ENCODE results near the gene KCNJ18. TPM values are rescaled to one million over a fixed set of nuclear protein-coding genes. Genes with fewer than 3 reads are reported as not detected.
"Not testable (repeated sequence)": the region's sequence is repeated elsewhere in the genome, so short reads cannot be mapped to it uniquely, and the experiment has no call there.

KCNJ18 gene
- total RNA-seq (2021; ENCODE audit: unreplicated experiment) (not detected), Bru-seq, nascent RNA (not detected), BruChase-seq, experiment 1, labeled RNA remaining after a 2-hour chase (not detected), BruChase-seq, experiment 2, labeled RNA remaining after a 6-hour chase (not detected)
- polyA plus RNA-seq (2012; ENCODE audit: insufficient read length), result 0.10 TPM
- long read RNA-seq, result 0 reads

DNA sequence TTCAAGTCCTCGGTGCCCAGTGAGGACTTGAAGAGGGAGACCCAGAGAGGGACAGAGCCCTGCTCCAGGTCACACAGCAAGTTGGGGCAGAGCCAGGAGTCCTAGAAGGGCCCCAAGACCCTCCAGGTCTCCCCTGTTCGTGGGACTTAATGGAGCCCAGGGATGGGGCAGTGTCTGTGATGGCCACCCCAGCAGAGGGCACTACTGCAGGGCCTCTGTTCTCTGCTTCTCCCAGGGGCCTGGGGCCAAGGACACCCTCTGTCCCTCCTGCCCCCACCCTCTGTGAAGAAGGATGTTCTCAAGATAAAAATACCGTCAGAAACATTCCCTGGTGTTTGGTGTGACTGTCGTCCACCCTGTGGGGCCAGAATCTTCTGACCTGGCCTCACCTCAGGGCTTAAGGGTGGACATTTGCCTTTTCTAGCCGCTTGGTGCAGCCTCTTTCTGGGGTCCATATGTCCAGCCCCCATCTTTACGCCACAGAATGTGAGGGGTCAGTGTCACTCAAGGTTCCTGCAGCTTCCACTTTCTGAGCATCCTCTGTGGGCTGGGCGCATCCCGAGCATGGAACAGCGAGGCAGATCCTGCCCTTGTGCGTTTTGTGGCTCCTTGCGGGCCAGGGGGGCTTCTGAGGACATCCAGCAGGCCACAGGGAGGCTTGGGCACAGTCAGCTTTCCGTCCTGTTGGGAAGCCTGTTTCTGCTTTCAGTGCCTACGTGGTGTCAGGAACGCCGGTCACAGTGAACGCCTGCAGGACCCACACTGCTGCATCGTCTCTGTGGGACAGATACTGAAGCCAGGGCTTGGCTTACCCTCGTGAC lies at the start of gene KCNJ18:
TSS of gene KCNJ18 (plus strand) at position 641 of the 821 bp plus-strand sequence. CDS start 10,264 bp downstream, outside the sequence.
- H3K4me3 ChIP-seq (ENCODE audit: low read depth in 2 of 2, low read length in 2 of 2); POLR2A ChIA-PET; in situ Hi-C loops (cut with HindIII; ENCODE audit: low pct_unique_long_range_greater_than_20kb, low sequenced_read_pairs); ATAC-seq; H3K27ac ChIP-seq (ENCODE audit: low read length); intact Hi-C loops (cut with micrococcal nuclease; ENCODE audit: unreplicated experiment); BruUV-seq (replicated peaks); H3K27me3 ChIP-seq (ENCODE audit: control insufficient read depth, insufficient read depth, low read length); DNase-seq (ENCODE audit: low read depth, low spot score); H3K4me1 ChIP-seq (ENCODE audit: control insufficient read depth, insufficient read depth, low read length); CTCF ChIA-PET; H3K36me3 ChIP-seq (ENCODE audit: control insufficient read depth, insufficient read depth, low read length); H3K9me3 ChIP-seq (ENCODE audit: control insufficient read depth, insufficient read depth, low read depth, low read length): not testable (repeated sequence)

- H3K36me3 ChIP-seq (ENCODE audit: control insufficient read depth, insufficient read depth, low read length); H3K4me1 ChIP-seq (ENCODE audit: control insufficient read depth, insufficient read depth, low read length); BruUV-seq (replicated peaks); DNase-seq (ENCODE audit: low read depth, low spot score); in situ Hi-C loops (cut with HindIII; ENCODE audit: low pct_unique_long_range_greater_than_20kb, low sequenced_read_pairs); H3K9me3 ChIP-seq (ENCODE audit: control insufficient read depth, insufficient read depth, low read depth, low read length); H3K27ac ChIP-seq (ENCODE audit: low read length); POLR2A ChIA-PET; CTCF ChIA-PET; ATAC-seq; H3K4me3 ChIP-seq (ENCODE audit: low read depth in 2 of 2, low read length in 2 of 2); intact Hi-C loops (cut with micrococcal nuclease; ENCODE audit: unreplicated experiment); H3K27me3 ChIP-seq (ENCODE audit: control insufficient read depth, insufficient read depth, low read length): not testable (repeated sequence)
Measured at GRCh38 chr17:21648125-21648524, 44.2 kb upstream of the KCNJ18 start.

DNA sequence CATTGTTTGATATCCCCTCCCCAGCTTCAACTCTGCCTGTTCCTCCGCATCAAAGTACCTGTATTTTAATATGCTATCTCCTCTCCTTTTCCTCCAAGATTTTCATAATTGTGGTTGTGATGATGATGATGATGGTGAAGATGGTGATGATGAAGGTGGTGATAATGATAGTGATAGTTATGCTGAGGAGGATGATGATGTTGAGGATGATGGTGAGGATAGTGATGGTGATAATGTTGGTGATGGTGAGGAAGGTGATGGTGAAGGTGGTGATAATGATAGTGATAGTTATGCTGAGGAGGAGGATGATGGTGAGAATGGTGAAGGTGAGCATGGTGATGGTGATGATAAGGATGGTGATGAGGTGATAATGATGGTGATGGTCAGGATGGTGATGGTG lies 42.3 kb upstream of the KCNJ18 start:
- CTCF ChIA-PET; POLR2A ChIA-PET; ATAC-seq; DNase-seq (ENCODE audit: low read depth, low spot score); H3K4me3 ChIP-seq (ENCODE audit: low read depth in 2 of 2, low read length in 2 of 2); H3K9me3 ChIP-seq (ENCODE audit: control insufficient read depth, insufficient read depth, low read depth, low read length); H3K27me3 ChIP-seq (ENCODE audit: control insufficient read depth, insufficient read depth, low read length); H3K36me3 ChIP-seq (ENCODE audit: control insufficient read depth, insufficient read depth, low read length); H3K27ac ChIP-seq (ENCODE audit: low read length); H3K4me1 ChIP-seq (ENCODE audit: control insufficient read depth, insufficient read depth, low read length); intact Hi-C loops (cut with micrococcal nuclease; ENCODE audit: unreplicated experiment); in situ Hi-C loops (cut with HindIII; ENCODE audit: low pct_unique_long_range_greater_than_20kb, low sequenced_read_pairs); BruUV-seq (replicated peaks): not testable (repeated sequence)

DNA sequence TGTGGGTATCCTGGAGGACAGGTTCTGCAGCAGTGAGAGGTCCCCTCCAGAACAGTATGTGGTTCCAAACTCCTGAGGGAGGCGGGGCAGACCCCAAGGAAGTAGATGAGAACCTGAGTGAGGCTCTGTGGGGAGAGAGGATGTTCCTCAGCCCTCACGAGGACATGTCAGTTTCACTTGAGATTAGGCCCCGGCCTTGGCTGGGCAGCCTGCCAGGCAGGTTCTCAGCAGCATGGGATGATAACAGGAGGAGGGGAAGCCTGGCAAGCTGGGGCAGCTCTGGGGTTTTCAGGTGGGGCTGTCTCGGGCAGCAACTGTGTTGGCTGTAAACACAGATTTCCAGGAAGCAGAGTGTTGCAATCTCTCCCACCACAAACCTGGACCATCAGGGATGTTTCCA lies 40.3 kb upstream of the KCNJ18 start:
- H3K27ac ChIP-seq (ENCODE audit: low read length); H3K4me3 ChIP-seq (ENCODE audit: low read depth in 2 of 2, low read length in 2 of 2); H3K4me1 ChIP-seq (ENCODE audit: control insufficient read depth, insufficient read depth, low read length); H3K36me3 ChIP-seq (ENCODE audit: control insufficient read depth, insufficient read depth, low read length); ATAC-seq; DNase-seq (ENCODE audit: low read depth, low spot score); POLR2A ChIA-PET; H3K9me3 ChIP-seq (ENCODE audit: control insufficient read depth, insufficient read depth, low read depth, low read length); intact Hi-C loops (cut with micrococcal nuclease; ENCODE audit: unreplicated experiment); BruUV-seq (replicated peaks); in situ Hi-C loops (cut with HindIII; ENCODE audit: low pct_unique_long_range_greater_than_20kb, low sequenced_read_pairs); H3K27me3 ChIP-seq (ENCODE audit: control insufficient read depth, insufficient read depth, low read length); CTCF ChIA-PET: not testable (repeated sequence)

DNA sequence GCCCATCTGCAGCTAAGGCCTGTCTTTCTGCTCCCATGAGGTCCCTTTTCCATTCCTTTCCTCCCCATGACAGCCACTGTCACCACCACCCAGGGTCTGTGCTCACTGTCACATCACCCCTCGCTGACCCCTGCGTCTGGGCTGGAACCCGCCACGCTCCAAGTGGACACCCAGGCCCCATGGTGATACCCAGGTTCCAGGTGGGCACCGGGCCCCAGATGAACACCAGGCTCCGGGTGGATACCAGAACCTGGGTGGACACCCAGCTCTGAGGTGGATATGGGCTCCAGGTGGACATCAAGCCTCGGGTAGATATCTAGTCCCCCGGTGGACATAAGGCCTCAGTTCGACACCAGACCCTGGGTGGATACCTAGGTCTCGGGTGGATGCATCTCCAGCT lies 39.1 kb upstream of the KCNJ18 start:
- BruUV-seq (replicated peaks); ATAC-seq; H3K36me3 ChIP-seq (ENCODE audit: control insufficient read depth, insufficient read depth, low read length); H3K27me3 ChIP-seq (ENCODE audit: control insufficient read depth, insufficient read depth, low read length); CTCF ChIA-PET; H3K4me3 ChIP-seq (ENCODE audit: low read depth in 2 of 2, low read length in 2 of 2); H3K27ac ChIP-seq (ENCODE audit: low read length); intact Hi-C loops (cut with micrococcal nuclease; ENCODE audit: unreplicated experiment); H3K9me3 ChIP-seq (ENCODE audit: control insufficient read depth, insufficient read depth, low read depth, low read length); DNase-seq (ENCODE audit: low read depth, low spot score); H3K4me1 ChIP-seq (ENCODE audit: control insufficient read depth, insufficient read depth, low read length); in situ Hi-C loops (cut with HindIII; ENCODE audit: low pct_unique_long_range_greater_than_20kb, low sequenced_read_pairs): not testable (repeated sequence)
- POLR2A ChIA-PET, result interaction anchor here (0.5 kb wide), 1 partner anchor 942 kb away, joined by 4 read pairs; no protein-coding TSS in a partner anchor

- H3K9me3 ChIP-seq (ENCODE audit: control insufficient read depth, insufficient read depth, low read depth, low read length); BruUV-seq (replicated peaks); H3K4me1 ChIP-seq (ENCODE audit: control insufficient read depth, insufficient read depth, low read length); ATAC-seq; POLR2A ChIA-PET; H3K27ac ChIP-seq (ENCODE audit: low read length); intact Hi-C loops (cut with micrococcal nuclease; ENCODE audit: unreplicated experiment); CTCF ChIA-PET; H3K36me3 ChIP-seq (ENCODE audit: control insufficient read depth, insufficient read depth, low read length); H3K4me3 ChIP-seq (ENCODE audit: low read depth in 2 of 2, low read length in 2 of 2); H3K27me3 ChIP-seq (ENCODE audit: control insufficient read depth, insufficient read depth, low read length); in situ Hi-C loops (cut with HindIII; ENCODE audit: low pct_unique_long_range_greater_than_20kb, low sequenced_read_pairs); DNase-seq (ENCODE audit: low read depth, low spot score): not testable (repeated sequence)
Measured at GRCh38 chr17:21656518-21657309, 35.6 kb upstream of the KCNJ18 start.

GRCh38 chr17:21659635-21660034 lies 32.7 kb upstream of the KCNJ18 start:
- CTCF ChIA-PET, result not testable (repeated sequence)

More at GRCh38 chr17:21659635-21660034, 32.7 kb upstream of the KCNJ18 start:
- H3K4me3 ChIP-seq (ENCODE audit: low read depth in 2 of 2, low read length in 2 of 2); H3K4me1 ChIP-seq (ENCODE audit: control insufficient read depth, insufficient read depth, low read length); DNase-seq (ENCODE audit: low read depth, low spot score); POLR2A ChIA-PET; BruUV-seq (replicated peaks); ATAC-seq; H3K9me3 ChIP-seq (ENCODE audit: control insufficient read depth, insufficient read depth, low read depth, low read length); H3K36me3 ChIP-seq (ENCODE audit: control insufficient read depth, insufficient read depth, low read length); intact Hi-C loops (cut with micrococcal nuclease; ENCODE audit: unreplicated experiment); H3K27me3 ChIP-seq (ENCODE audit: control insufficient read depth, insufficient read depth, low read length); H3K27ac ChIP-seq (ENCODE audit: low read length); in situ Hi-C loops (cut with HindIII; ENCODE audit: low pct_unique_long_range_greater_than_20kb, low sequenced_read_pairs): not testable (repeated sequence)
